Ovary (tissue), 3 donors: ENCODE data around the gene CAMTA1.

ENCODE experiments used
- EP300 ChIP-seq: sonication (generic); formaldehyde crosslinking; IDR thresholded peaks from one replicate; pipeline ENCODE4 v1.6.1; 2017; ENCODE audit warnings: antibody characterized with exemption
- POLR2A ChIP-seq: fragments of 450-650 bp; IDR thresholded peaks from one replicate; pipeline ENCODE4 v1.6.1; 2017; ENCODE audit warnings: antibody characterized with exemption, mild to moderate bottlenecking, moderate library complexity
- TF ChIP-seq, protein P1 (sequence below), 3 donors: fragments of 450-650 bp in 2 of 3; fragments of 200-600 bp in 1 of 3; IDR thresholded peaks; one replicate each; pipeline versions ENCODE4 v1.5.1 to v1.8.0; 2016 to 2022; ENCODE audit warnings: antibody characterized with exemption in 3 of 3, mild to moderate bottlenecking in 1 of 3
- donor health status: DM: no; HTN: no; CAD: no.

DNA sequence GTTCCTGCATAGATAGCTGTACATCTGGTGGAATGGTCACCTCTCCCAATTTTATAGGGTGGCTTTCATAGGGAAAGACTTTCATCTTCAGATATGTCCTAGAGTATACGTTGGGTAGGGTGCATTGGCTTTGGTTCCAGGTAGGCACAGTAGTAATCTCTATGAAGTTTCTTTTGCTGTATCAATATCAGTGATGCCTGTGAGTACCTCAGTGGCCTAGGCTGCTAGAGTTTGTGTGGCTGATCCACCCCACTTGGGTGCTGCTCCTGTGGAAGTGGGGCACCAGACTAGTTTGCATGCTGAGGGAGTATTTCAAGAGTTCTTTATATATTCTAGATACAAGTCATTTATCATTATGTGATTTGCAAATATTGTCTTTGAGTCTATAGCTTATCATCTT lies 615.3 kb downstream of the CAMTA1 start:
- TF ChIP-seq, protein P1, sequence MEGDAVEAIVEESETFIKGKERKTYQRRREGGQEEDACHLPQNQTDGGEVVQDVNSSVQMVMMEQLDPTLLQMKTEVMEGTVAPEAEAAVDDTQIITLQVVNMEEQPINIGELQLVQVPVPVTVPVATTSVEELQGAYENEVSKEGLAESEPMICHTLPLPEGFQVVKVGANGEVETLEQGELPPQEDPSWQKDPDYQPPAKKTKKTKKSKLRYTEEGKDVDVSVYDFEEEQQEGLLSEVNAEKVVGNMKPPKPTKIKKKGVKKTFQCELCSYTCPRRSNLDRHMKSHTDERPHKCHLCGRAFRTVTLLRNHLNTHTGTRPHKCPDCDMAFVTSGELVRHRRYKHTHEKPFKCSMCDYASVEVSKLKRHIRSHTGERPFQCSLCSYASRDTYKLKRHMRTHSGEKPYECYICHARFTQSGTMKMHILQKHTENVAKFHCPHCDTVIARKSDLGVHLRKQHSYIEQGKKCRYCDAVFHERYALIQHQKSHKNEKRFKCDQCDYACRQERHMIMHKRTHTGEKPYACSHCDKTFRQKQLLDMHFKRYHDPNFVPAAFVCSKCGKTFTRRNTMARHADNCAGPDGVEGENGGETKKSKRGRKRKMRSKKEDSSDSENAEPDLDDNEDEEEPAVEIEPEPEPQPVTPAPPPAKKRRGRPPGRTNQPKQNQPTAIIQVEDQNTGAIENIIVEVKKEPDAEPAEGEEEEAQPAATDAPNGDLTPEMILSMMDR (IDR thresholded peaks at IDR 0.05) = no peak
- TF ChIP-seq POLR2A (no peak), EP300 (no peak)
